Brain microvascular endothelial cell (primary cell): ENCODE results near the gene SSH2.

ENCODE experiments used
- DNase-seq: peaks from one replicate; pipeline ENCODE4 v3.0.0-alpha.2; 2020
- H3K27ac ChIP-seq: fragments of 250-450 bp; sonication (Bioruptor Pico); 2 replicates; pipeline ENCODE4 v1.5.1; 2020; ENCODE audit warnings: mild to moderate bottlenecking, moderate library complexity
- H3K27me3 ChIP-seq: fragments of 250-450 bp; sonication (Bioruptor Pico); replicated peaks from 2 replicates; pipeline ENCODE4 v1.5.1; 2020; ENCODE audit warnings: mild to moderate bottlenecking
- H3K36me3 ChIP-seq: fragments of 250-450 bp; sonication (Bioruptor Pico); replicated peaks from 2 replicates; pipeline ENCODE4 v1.5.1; 2020; ENCODE audit warnings: mild to moderate bottlenecking
- H3K4me3 ChIP-seq: 2 replicates; pipeline ENCODE4 v1.5.1; 2011; ENCODE audit warnings: low read depth, mild to moderate bottlenecking, control low read depth, low read length, moderate library complexity
- CTCF ChIP-seq: IDR thresholded peaks from 2 replicates; pipeline ENCODE4 v1.5.1; 2011; ENCODE audit warnings: low read depth, mild to moderate bottlenecking, moderate library complexity, low read length, control low read depth, inconsistent platforms; ENCODE audit errors: missing control alignments
- in situ Hi-C: cut with HindIII; loops from 2 replicates; pipeline ENCODE4 v1.10.0; 2017; ENCODE audit warnings: low sequenced_read_pairs, low pct_ligation_motif_present

SSH2 gene

DNA sequence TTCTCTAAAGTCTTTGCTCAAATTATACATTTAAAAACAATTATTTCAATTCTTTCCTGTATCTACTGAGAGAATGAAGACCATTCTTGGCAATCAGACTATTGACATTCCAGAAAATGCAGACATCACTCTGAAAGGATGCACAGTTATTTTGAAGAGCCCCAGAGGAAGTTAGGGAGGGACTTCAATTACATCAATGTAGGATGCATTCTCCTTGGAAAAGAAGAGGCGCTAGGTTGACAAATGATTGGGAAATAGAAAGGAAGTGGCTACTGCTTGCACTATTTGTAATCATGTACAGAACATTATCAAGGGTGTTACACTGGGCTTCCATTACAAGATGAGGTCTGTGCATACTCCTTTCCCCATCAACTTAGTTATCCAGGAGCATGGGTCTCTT lies 74.3 kb downstream of the SSH2 start:
- Histone ChIP-seq H3K36me3 (no peaks in the 10 kb centered on the region), H3K27me3 (no peaks in the 10 kb centered on the region), H3K27ac (no peak overlapping the region), H3K4me3 (no peak overlapping the region)
- DNase-seq, result peak; percentile 39
- no peak for TF ChIP-seq CTCF
- in situ Hi-C loops, result no loop called here

DNA sequence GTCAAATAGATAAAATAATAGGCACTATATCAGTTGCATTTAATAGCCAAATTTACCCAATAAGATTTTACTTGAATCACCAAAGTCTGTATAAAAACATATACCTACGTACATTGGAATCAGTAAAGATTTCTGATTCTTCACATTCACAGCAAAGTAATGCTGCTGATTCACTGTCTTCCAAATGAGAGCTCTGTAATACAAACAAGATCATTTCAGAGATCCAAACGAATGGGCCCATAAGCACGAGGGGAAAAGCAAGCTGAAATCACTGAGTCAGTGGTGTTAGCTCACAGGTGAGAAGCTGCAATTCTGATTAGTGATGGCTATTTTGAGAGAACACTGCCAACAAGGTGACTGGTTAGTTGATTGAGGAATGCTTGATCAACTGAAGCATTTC lies 81.3 kb downstream of the SSH2 start:
- no peak overlapping the region for H3K27ac ChIP-seq
- no peak overlapping the region for H3K4me3 ChIP-seq
- in situ Hi-C loops, result no loop called here
- DNase-seq, result no peak
- TF ChIP-seq CTCF, result no peak
- H3K36me3 ChIP-seq, result peaks cover 3% of the 10 kb centered on the region
- no peaks in the 10 kb centered on the region for H3K27me3 ChIP-seq

DNA sequence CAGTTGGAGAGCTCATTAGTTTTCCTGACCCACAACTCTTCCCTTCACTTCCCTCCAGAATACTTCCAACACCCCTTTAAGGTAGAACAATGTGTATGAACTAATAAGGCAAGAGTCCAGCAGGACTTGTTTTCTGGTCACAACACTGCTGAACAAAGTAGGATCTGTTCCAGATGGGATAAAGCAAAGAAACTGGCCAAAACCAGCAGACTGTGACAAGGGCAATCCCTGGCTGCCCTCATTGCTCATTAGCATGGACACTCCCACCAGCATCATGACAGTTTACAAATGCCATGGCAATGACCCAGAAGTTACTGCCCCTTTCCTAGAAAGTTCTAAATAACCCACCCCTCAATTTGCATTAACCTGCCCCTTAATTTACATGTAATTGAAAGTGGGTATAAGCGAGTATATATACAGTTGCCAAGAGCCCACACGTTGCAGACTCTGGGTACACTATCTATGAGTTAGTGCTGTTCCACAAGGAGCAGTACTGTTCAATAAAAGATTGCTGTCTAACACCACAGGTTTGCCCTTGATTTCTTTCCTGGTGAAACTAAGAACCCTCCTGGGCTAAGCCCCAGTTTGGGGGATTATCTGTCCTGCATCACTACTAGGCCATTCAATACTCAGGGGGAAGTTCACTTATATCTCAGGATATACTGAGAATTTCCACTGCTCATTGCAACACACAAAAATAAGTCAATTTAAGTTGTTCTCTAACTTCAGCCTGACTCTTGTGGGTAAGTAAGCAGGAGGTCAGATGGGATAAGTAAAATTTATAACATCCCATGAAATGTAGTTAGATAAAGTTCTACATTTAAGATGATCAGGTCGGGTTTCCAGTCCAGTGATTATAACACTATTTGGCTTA lies 82.3 kb downstream of the SSH2 start:
- DNase-seq, result no peak
- Histone ChIP-seq H3K27me3 (no peaks in the 10 kb centered on the region), H3K4me3 (no peak overlapping the region), H3K36me3 (peaks cover 3% of the 10 kb centered on the region), H3K27ac (no peak overlapping the region)
- no peak for TF ChIP-seq CTCF
- in situ Hi-C loops, result no loop called here

- no peak for TF ChIP-seq CTCF
- in situ Hi-C loops, result no loop called here
Observed at GRCh38 chr17:29847118-29847517, 82.9 kb downstream of the SSH2 start.

GRCh38 chr17:29846298-29846697 lies 83.7 kb downstream of the SSH2 start:
- Histone ChIP-seq H3K27me3 (no peaks in the 10 kb centered on the region), H3K27ac (no peak overlapping the region), H3K36me3 (peaks cover 3% of the 10 kb centered on the region), H3K4me3 (no peak overlapping the region)
- in situ Hi-C loops, result no loop called here
- no peak for DNase-seq
- TF ChIP-seq CTCF, result no peak

More at GRCh38 chr17:29847118-29847517, 82.9 kb downstream of the SSH2 start:
- H3K27me3 ChIP-seq, result no peaks in the 10 kb centered on the region
- no peak overlapping the region for H3K27ac ChIP-seq
- peaks cover 3% of the 10 kb centered on the region for H3K36me3 ChIP-seq
- no peak for DNase-seq
- H3K4me3 ChIP-seq, result no peak overlapping the region
